PFSK-1 (cell line): ENCODE measurements around the gene YPEL5.

ENCODE experiments used
- FOXP2 ChIP-seq: optimal IDR thresholded peaks from 2 replicates; pipeline ENCODE3; 2011; ENCODE audit warnings: borderline replicate concordance, control low read depth, inconsistent platforms; ENCODE audit not compliant: insufficient read depth; ENCODE audit errors: extremely low read length, extremely low read depth
- POLR2AphosphoS5 ChIP-seq: IDR thresholded peaks from 2 replicates; pipeline ENCODE4 v1.6.1; 2012; ENCODE audit warnings: low read depth, mild to moderate bottlenecking, control low read depth, low read length, moderate library complexity
- SIN3A ChIP-seq: IDR thresholded peaks from 2 replicates; pipeline ENCODE4 v1.6.1; 2012; ENCODE audit warnings: mild to moderate bottlenecking, low read length, moderate library complexity, borderline replicate concordance; ENCODE audit not compliant: insufficient read depth
- TAF1 ChIP-seq: IDR thresholded peaks from 2 replicates; pipeline ENCODE4 v1.6.1; 2012; ENCODE audit warnings: low read length, control low read depth, borderline replicate concordance; ENCODE audit not compliant: insufficient read depth
- TF ChIP-seq, protein P1 (sequence below), 2 experiments: IDR thresholded peaks; 2 replicates each; pipeline versions ENCODE4 v1.6.1 to v1.8.0; 2011 to 2012; ENCODE audit warnings: low read depth in 2 of 2, low read length in 2 of 2, control low read depth in 1 of 2, inconsistent platforms in 1 of 2, mild to moderate bottlenecking in 1 of 2, moderate library complexity in 1 of 2; ENCODE audit not compliant: insufficient read depth in 1 of 2

YPEL5 gene

DNA sequence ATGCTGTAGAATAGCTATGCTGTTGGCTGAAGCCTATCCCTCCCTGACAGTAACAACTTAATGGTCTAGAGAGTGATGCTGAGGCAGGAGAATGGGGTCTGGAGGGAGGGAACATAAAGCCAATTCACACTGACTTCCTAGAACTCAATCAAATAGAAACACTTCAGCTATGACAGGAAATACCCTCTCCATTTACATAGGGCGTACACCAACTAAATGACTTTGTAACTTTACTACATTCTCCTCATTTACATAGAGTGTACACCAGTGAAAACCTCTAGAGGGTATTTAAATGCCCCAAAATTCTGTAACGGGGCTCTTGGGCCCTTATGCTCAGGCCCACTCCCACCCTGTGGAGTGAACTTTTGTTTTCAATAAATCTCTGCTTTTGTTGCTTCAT is 41.5 kb downstream of the YPEL5 start:
- TF ChIP-seq, protein P1, sequence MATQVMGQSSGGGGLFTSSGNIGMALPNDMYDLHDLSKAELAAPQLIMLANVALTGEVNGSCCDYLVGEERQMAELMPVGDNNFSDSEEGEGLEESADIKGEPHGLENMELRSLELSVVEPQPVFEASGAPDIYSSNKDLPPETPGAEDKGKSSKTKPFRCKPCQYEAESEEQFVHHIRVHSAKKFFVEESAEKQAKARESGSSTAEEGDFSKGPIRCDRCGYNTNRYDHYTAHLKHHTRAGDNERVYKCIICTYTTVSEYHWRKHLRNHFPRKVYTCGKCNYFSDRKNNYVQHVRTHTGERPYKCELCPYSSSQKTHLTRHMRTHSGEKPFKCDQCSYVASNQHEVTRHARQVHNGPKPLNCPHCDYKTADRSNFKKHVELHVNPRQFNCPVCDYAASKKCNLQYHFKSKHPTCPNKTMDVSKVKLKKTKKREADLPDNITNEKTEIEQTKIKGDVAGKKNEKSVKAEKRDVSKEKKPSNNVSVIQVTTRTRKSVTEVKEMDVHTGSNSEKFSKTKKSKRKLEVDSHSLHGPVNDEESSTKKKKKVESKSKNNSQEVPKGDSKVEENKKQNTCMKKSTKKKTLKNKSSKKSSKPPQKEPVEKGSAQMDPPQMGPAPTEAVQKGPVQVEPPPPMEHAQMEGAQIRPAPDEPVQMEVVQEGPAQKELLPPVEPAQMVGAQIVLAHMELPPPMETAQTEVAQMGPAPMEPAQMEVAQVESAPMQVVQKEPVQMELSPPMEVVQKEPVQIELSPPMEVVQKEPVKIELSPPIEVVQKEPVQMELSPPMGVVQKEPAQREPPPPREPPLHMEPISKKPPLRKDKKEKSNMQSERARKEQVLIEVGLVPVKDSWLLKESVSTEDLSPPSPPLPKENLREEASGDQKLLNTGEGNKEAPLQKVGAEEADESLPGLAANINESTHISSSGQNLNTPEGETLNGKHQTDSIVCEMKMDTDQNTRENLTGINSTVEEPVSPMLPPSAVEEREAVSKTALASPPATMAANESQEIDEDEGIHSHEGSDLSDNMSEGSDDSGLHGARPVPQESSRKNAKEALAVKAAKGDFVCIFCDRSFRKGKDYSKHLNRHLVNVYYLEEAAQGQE (IDR thresholded peaks at IDR 0.05; ENCODE audit: insufficient read depth in 1 of 2, low read depth in 2 of 2, low read length in 2 of 2): no peak

DNA sequence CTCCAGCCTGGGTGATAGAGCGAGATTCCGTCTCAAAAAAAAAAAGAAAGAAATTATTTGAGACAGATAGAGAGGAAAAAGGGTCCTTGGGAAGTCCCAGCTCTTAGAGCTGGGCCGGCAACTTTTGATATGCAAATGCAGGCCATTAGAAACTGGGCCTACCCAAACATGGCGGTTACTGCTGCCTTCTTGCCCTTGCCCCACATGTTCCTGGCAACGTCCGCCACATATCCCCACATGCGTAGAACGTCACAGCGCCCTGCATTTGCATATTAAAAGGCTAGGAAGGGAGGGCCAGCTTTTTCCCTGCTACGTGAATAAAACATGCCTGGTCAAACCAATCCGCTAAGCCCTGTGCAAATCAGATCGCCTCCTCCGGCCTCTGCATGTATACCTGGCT is 43.8 kb downstream of the YPEL5 start:
- TF ChIP-seq, protein P1 (IDR thresholded peaks at IDR 0.05; ENCODE audit: insufficient read depth in 1 of 2, low read depth in 2 of 2, low read length in 2 of 2): no peak
- TF ChIP-seq TAF1 (no peak), SIN3A (no peak), POLR2AphosphoS5 (no peak), FOXP2 (no peak)

DNA sequence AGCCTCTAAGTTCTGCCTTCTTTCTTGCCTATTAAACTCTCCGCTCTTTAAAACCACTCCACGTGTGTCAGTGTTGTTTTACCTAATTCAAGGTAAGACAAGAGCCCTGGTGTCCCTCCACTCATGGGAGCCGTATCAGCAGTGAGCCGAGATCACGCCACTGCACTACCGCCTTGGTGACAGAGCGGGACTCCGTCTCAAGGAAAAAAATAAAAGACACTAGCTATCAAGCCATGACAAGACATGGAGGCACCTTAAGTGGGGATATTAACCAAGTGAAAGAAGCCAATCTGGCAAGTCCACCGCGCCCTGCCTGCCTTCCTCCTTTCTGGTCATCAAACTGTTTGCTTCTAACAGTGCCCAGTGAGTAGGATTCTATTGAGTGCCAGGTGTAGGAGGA is 44.3 kb downstream of the YPEL5 start:
- no peak for TF ChIP-seq SIN3A
- TF ChIP-seq TAF1: no peak
- TF ChIP-seq FOXP2: no peak
- TF ChIP-seq, protein P1 (IDR thresholded peaks at IDR 0.05; ENCODE audit: insufficient read depth in 1 of 2, low read depth in 2 of 2, low read length in 2 of 2): no peak
- no peak for TF ChIP-seq POLR2AphosphoS5

DNA sequence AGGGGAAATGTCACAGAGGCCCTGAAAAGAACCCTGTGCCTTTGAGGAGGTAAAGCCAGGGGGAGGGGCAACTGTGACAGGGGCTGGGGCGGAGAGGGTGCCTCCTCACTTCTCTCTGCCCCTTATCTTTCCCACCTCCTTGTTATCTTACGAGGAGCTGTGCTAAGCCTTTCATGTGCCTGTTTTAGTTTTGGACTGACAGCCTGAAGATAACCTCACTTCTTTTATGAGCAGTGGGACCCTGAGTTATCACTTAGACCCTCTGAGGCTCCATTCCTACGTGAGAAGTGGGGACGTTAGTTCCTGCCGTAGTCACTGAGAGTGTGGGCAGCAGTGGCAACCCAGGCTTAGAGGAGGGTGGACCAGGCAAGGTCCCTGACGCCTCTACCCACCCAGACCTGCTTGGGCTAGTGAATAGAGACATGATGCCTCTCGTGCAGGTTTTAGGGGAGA is 45.0 kb downstream of the YPEL5 start:
- TF ChIP-seq FOXP2: no peak
- TF ChIP-seq POLR2AphosphoS5: no peak
- TF ChIP-seq, protein P1 (IDR thresholded peaks at IDR 0.05; ENCODE audit: insufficient read depth in 1 of 2, low read depth in 2 of 2, low read length in 2 of 2): no peak
- no peak for TF ChIP-seq SIN3A
- no peak for TF ChIP-seq TAF1

DNA sequence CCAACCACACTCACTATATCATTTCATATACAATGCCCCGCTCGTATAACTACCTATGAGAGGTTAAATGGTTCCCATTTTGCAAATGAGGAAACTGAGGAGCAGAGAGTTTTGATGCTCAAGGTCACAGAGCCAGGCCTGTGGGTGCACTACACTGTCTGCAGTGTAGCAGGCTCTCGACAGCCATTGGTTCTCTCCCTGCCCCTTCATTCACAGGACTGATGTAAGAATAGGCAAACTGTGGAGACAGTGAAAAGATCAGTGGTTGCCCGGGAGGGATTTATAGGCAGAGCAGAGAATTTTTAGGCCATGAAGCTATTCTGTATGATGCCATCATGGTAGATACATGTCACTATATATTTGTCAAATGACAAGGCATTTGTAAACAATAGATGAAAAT is 45.5 kb downstream of the YPEL5 start:
- no peak for TF ChIP-seq SIN3A
- TF ChIP-seq, protein P1 (IDR thresholded peaks at IDR 0.05; ENCODE audit: insufficient read depth in 1 of 2, low read depth in 2 of 2, low read length in 2 of 2): no peak
- no peak for TF ChIP-seq TAF1
- TF ChIP-seq FOXP2: no peak
- no peak for TF ChIP-seq POLR2AphosphoS5
